Fibroblast of skin of left quadriceps (primary cell): ENCODE measurements around the gene ZNF697.
"Not testable (repeated sequence)": the region's sequence is repeated elsewhere in the genome, so short reads cannot be mapped to it uniquely, and the experiment has no call there.

Source experiments
- DNase-seq, 2 experiments: peaks; one replicate each; pipeline ENCODE4 v3.0.0-alpha.2; 2013; ENCODE audit warnings: low read depth in 2 of 2

The ZNF697 gene

DNA sequence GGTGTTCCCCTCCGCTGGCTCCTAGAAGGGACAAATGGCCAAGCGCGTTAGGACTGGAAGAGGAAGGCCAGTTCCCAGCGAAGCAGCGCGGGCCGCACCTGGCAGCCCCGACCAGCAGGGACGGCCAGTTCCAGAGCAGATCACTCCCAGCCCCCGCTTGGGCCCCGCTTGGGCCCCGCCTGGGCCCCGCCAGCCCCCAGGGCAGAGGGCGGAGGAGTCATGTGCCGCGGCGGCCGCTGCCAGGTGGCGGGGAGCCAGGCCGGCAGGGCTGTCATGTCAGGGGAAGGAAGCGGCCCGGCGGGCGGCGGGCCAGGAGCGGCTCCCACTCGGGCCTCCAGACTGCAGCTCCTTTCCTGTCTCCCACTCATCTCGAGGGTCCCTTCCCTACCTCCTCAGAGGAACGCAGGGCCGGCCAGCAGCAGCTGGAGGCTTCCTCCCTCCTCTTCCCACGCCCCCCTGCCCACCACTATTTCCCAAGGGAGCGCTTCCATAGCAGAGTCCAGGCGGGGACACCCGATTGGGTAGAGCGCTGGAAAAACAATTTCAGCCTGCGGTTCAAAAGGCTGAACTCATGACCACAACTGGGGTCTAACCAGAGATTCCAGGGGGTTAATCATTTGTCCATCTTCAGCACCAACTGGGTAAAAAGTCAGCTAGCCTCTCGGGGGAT is 16.5 kb downstream of the ZNF697 start:
- peak in 1 of 2 experiments; percentile 29 for DNase-seq

DNA sequence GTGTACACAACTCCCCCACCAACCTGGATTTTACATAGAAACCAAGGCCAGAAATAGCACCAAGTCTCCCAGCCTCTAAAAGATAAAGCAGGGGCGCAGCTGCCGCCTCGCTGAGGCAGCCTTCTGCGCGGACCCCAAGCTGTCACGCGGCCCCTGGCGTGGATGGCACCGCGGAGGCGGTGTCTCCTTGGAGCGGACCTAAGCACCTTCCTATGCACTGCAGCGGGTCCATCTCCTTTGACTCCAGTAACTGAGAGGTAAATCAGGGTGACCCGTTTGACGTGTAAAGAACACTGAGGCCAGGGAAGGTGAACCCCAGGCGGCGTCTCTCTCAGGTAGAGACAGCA is 17.0 kb downstream of the ZNF697 start:
- DNase-seq = no peak

DNA sequence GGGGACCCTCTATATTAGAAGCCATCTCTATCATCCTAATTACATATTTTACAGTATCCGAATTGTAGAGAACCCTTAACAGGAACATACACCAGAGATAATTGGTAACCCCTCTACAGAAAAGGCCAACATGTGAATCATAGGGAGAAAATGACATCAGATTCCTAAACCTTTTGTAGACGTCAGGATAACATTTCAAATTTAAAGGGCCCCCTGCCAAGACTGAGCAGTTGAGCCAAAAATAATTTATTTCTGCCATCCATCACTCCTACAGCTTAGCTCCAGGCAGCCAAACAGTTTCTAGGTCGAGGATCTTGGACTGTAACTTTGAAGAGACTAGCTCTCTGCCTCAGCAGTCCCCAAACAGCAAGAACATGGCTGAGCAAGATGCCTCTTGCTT is 21.2 kb downstream of the ZNF697 start:
- peak in 1 of 2 experiments; percentile 37 for DNase-seq

DNA sequence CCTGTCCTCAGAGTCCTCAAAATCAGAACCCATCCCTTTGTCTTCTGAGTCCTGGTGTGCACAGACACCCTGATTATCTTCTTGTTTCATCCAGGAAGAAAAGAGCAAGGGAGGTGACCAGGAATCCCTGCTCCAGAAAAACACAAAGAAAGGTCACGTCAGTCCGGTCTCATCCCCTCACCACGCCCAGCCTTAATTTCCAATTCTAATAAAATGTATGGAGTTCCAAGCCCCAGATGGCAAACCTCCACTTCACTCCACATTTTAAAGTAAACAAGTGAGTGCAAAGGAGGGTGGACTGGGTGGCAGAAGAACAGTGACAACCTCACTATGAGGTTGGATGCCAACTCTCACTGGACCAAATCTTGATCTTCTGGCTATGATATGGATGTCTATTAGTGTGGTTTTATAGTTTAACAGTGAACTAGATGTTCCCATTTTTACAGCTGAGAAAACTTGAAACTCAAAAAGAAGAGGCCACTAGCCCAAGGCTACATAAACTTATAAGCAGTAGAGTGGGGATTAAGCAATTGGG is 22.0 kb downstream of the ZNF697 start:
- no peak for DNase-seq

DNA sequence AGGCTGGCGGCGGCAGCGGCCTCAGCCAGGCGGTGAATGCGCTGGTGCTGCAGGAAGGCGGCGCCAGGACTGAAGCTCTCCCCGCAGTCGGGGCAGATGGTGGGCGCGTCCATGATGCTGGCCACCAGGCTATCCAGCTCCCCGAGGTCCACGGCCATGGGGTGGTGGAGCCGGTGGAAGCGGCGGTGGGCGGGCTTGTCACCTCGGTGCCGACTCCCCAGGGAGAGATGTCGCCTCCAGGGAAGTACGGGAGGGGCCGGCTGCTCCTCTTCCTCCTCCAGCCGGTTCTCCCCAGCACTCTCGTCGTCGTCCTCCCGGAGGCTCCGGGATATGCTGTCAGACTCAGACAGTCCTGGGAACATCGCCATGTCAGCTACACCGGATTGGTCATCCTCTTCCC is 24.4 kb downstream of the ZNF697 start:
- no peak for DNase-seq

DNA sequence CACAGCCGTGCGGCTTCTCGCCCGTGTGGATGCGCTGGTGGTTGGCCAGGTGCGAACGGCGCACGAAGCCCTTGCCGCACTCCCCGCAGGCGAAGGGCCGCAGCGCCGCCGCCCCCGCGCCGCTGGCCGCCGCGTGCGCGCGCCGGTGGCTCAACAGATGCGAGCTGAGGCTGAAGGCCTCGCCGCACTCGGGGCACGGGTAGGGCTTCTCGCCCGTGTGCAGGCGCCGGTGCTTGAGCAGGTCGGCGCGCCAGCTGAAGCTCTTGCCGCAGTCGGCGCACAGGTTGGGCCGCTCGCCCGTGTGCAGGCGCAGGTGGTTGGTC is 24.9 kb downstream of the ZNF697 start:
- DNase-seq = no peak

DNA sequence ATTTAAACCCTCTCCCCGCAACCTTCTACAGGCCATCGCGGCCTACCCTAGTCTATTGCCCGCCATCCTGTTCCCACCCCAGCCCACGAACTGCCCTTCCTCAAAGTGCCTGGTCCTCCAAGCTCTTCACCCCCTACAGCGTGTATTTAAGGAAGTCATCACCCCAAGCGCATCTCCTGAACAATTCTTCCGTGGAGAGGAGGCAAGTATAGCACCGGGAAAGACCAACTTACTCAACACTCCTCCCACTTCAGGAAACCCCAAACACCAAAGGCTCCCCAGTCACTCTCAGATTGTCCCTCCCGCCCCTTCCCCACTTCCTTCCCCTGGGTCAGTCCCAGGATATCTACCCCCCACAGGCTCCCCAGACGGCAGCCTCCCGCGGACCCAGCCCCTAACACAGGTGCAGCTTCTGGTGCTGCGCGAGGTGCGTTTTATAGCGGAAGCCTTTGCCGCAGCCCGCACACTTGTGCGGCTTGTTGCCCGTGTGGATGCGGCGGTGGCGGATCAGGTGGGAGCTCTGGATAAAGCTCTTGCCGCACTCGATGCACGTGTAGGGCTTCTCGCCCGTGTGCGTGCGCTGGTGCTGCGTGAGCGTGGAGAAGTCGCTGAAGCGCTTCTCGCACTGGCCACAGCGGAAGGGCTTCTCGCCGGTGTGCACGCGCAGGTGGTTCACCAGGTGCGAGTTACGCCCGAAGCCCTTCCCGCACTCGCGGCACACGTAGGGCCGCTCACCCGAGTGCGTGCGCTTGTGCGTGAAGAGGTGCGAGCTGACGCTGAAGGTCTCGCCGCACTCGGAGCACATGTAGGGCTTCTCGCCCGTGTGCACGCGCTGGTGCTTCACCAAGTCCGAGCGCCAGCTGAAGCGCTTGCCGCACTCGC is 25.5 kb downstream of the ZNF697 start:
- DNase-seq = no peak

DNA sequence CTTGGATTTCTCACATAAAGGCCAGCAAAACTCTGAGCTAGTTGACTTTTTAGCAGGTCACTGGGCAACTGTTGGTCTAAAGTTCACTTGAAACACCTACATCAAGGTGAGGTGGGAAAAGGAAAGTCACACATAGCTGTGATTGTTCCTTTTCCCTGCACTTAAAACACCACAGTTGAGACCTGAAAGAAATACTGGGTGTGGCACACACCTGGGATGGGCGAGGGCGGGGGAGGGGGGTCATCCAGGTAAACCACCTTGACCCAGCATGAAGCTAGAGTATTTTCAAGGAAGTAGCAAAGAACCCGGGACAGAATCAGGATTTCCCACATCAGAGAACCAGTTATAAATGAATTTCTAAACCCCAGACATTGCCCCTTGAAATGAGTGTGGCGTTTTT is 26.4 kb downstream of the ZNF697 start:
- DNase-seq = no peak

DNA sequence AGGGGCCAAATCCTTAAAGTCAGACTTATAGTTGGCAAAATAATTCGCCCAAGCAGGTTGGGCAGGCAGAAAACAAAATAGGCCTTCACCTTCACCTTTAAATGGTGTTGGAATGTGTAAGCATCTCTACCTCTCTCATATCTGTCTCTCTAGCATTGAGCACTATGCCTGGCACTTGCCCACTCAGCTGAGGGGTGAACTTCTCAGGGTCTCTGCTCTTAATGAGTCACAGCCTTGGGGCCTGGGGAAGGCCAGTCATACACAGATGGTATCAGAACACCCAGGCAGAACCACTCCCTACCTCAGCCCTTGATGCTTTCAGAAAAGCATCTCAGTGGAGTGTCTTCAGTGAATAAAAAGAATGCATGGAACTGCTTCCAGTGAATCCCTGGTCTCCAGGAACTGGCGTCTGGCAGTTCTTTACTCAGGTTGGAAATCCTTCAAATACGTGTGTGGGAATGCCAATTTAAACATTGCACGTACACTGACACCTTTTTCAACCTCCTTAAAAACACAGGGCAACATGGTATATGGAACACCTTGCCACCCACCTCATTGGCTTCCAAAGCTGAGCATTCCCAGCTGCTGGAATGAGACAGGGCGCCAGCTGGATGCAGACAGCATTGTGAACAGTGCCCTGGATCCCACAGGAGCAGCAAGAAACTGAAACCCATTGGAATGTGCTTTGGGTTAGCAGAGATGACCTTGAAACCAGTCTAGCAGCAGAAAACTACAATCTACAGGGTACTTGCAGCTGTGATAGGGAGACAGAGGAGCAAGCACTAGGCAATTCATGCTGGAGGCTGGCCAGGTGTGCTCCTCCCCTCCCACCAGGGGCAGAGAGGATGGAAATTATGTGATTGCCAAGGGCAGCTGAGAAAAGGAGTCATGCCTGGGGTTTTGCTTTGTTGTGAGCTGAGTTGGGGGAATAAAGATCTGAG is 30.0 kb downstream of the ZNF697 start:
- no peak for DNase-seq

DNA sequence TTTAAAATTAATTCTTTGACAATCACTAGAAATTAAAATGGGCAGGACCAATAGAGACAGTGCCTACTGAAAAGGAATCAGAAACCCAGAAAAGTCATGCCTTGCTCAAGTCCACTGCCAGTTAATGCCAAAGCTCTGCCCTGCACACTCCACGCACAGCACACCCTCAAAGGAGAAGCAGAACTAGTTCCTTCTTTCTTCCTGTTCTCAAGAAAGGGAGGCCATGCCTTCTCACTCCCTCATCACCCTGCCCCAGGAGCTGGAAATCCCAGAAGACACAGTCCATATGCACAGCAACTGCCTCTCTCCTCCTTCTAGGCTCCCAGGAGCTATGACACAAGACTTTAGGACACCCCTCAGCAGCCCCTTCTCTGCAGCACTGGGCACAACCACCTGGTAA is 31.3 kb downstream of the ZNF697 start:
- not testable (repeated sequence) for DNase-seq

DNA sequence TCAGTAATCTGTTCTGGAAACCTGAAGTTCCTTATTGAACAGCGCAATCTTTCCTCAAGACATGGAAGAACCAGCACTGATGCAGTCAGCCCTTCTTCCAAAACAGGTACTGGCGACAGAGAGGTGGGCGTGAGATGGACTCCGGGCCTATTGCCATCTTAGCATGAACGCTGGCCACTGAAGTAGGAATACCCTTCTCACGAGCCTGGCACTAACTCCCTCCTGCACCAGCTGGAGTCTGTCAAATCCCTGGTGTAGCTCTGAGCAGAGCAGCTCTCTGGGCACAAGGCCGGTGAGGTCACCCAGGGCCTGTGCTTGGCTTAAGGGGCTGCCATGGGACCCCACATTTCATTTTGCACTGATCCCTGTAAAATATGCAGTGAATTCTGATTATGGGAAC is 33.0 kb downstream of the ZNF697 start:
- DNase-seq = not testable (repeated sequence)

DNA sequence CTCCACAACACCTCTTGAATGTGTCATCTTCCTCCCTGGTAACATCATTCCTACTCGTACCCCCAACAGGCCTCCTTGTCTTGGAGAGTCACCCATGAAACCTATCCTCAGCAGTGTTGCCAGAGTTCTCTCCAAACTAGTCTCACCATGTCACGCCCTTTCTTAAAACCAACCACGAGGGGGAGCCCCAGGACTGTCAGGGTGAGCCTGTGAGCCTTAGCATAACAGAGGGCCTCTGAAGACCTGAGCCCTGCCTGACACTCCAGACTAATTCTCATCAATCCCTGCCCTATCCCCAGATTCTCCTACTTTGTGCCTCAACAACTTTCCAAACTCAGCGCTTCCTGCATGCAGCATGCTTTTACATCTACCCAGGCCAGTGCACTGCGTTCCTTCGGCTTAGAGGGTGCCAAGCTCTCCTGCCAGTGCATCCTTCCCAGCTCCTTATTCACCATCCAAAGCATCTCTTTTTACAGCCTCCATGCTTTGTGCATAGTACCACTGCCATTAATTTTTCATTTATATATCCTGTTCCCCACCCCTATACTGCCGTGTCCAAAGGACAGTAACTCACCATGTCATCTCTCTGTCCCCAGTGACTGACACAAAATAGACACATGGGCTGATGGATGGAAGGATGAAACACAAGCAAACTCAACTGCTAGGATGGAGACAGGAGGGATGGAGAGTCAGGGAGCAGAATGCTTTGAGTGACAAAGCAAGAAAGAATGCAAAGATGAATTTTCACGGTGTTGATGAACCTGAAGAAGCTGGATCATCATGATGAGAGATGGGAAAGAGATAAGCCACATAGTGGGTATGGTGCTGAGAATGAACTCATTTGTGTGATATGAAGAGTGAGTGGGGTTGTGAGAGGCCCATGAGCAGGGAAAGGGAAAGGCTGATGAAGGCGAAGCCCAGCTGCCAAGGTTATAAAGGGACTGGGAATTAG is 34.0 kb downstream of the ZNF697 start:
- DNase-seq = peak; percentile 66 to 72

DNA sequence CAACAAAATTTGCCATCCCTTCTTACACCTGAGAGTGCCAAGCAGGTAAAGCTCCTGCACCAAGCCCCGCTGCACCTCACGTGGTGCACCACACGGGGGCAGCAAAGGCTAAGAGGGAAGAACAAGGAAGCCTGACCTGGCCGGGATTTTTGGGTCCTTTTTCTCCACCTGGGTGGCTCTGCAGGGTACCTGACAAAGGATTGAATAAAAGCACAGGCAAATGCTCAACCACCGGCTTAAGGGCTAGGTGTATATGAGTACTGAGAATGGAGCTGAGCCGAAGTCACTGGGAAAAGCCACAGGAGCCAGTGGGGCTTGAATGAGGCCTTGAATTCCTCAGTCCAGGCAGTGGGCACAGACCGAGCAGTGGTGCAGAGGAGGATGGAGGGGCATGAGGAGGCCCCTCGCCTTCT is 36.4 kb downstream of the ZNF697 start:
- no peak for DNase-seq

DNA sequence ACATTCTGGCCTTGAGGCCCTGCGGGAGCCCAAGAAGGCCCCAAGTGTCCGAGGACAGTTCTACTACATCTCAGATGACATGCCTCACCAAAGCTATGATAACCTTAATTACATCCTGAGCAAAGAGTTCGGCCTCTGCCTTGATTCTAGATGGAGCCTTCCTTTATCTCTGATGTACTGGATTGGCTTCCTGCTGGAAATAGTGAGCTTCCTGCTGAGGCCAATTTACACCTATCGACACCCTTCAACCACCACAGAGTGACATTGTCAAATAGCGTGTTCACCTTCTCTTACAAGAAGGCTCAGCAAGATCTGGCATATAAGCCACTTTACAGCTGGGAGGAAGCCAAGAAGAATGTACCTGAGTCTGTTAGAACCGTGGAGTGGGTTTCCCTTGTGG is 39.2 kb downstream of the ZNF697 start:
- not testable (repeated sequence) for DNase-seq

DNA sequence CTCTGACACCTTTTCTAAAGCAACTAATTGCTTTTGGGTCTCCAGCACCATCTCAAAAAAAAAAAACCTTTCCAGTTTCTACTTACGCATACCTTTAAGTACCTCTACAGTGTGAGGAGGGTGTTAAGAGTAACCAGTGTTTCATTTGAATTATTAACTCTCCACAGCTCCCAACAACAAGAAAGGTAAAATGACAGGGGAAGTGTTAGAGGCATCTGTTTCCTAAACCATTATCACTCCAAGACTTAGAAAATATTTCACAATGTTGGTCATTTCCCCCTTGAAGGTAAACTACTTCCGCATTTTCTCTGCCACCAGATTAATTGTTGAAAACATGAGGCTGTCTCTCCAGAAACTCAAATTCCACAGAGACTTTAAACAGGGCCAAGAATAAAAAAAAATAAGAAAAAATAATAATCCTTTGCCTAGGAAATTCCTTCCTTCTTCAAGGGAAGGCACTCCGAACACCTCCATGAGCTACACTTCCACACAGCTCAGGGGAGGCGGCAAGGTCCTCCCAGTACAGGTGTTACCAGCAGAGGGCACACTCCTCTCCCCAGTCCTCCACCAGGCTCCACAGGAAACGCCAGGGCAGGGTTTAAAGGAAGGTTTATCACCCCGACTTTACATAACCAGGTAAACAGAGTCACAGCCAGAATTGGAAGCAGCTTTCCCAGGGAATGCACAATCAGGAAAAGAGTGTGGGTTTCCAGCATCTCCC is 40.8 kb downstream of the ZNF697 start:
- DNase-seq = not testable (repeated sequence)

DNA sequence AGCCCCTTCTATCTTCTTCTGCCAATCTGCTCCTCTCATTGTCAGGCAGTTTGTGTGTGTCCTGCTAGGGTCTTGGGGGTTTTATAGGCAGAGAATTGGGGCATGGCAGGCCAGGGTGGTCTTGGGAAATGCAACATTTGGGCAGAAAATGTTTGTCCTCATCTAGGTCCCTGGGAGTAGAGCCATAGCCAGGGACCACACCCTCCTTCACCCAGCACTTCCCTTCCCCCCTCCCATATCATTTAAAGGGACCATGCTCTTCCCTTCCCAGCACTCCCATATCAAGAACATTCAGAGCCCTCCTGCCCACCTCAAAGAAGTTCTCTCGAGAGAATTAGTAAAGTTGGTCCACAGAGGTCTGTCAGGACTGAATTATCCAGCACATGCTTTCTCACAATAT is 41.7 kb downstream of the ZNF697 start:
- DNase-seq = no peak

DNA sequence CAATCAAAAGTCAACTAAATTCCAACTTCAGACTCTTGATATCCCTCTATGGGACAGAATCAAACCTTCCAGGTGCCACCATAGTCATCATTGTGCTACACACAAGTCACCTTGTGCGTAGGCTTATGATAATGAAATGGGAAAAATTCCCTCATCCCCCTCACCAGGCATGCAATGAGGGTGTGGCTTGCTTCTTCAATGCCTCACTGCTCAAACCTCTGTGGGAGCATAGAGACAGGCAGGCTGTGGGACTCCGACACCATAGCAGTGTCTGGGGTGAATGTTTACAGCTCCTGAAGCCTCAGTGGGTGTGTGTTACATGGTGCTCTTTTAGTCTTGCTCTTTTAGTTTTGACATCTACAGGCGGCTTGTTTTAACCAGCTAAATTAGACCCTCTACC is 42.4 kb downstream of the ZNF697 start:
- no peak for DNase-seq

DNA sequence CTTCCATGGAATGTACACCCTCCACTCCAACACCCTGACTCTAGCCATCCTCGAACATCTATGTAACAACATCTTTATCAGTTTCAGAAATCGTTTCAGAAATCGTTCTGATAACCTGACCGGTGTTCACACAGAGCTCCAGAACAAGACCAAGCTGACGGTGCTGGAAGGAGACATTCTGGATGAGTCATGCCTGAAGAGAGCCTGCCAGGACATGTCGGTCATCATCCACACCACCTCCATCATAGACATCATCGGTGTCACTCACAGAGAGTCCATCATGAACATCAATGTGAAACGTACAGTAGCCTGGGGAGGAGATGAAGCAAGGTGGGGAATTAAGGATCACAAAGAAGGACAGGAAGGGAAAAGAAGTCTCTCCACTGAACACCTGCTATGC is 43.0 kb downstream of the ZNF697 start:
- not testable (repeated sequence) for DNase-seq

DNA sequence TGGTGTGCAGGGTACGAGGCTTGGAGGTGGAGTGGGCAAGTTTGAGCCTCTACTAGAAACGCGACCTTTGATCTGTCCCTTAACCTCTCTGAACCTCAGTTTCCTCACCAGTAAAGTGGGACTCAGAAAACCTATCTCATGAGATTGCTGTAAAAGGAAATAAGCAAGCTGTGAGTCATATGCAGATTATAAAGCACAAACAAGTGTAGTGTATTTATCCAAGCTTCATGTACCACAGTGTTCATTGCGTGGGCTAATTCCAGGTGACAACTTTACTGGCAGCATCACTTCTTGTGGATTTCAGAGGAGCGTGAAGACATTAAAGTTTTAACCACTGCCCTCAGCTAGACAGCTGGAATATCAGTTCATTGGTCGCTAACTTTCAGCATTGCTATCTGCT is 44.4 kb downstream of the ZNF697 start:
- no peak for DNase-seq

DNA sequence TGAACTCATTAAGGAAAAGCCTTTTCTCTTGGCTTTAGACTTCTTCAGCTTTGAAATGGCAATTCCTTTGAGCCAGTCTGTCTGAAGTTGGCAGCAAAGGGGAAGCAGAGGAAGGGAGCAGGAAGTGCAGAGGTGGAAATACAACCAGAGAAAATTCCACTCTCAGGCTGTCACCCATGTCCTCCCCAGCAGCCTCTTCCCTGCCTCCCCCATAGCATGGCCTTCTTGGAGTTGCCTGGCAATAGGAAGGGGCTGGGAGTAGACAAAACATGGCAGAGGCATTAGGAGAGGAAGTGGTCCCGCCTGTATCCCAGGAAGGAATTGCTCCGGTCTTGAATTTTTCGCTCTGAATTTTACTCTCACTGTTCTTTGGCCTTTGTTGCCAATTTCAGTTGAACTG is 44.8 kb downstream of the ZNF697 start:
- not testable (repeated sequence) for DNase-seq
